Right lobe of liver (tissue), 6 donors: ENCODE measurements around the gene IL18RAP. TPM values are rescaled to one million over a fixed set of nuclear protein-coding genes. Genes with fewer than 3 reads are reported as not detected.

ENCODE experiments used
- ATAC-seq, 4 donors: fragments of 200-7000 bp; cut with Tn5 transposase; one replicate each; pipeline ENCODE4 v1.9.1; 2020; ENCODE audit warnings: mild to moderate bottlenecking in 4 of 4, moderate library complexity in 4 of 4
- DNase-seq, 3 donors: peaks; one replicate each; pipeline ENCODE4 v3.0.0-alpha.2; 2020
- H3K27ac ChIP-seq, 3 donors: fragments of 200-600 bp; one replicate each; pipeline ENCODE4 v1.8.0; 2022
- H3K27me3 ChIP-seq, 2 donors: fragments of 200-600 bp; one replicate each; pipeline ENCODE4 v1.8.0; 2022
- H3K36me3 ChIP-seq, 4 donors: fragments of 200-600 bp; sonication (generic) in 1 of 4; one replicate each; pipeline versions ENCODE4 v1.5.1 to v1.8.0; 2017 to 2022; ENCODE audit warnings: control low read depth in 1 of 4
- H3K4me1 ChIP-seq, 4 donors: fragments of 200-600 bp; sonication (generic) in 1 of 4; one replicate each; pipeline versions ENCODE4 v1.5.1 to v1.8.0; 2017 to 2022; ENCODE audit warnings: control low read depth in 1 of 4
- H3K4me3 ChIP-seq, 3 donors: fragments of 200-600 bp; one replicate each; pipeline ENCODE4 v1.8.0; 2022
- H3K9me3 ChIP-seq, 4 donors: fragments of 200-600 bp; sonication (generic) in 1 of 4; one replicate each; pipeline versions ENCODE4 v1.5.1 to v1.8.0; 2017 to 2022; ENCODE audit warnings: control low read depth in 1 of 4
- CTCF ChIP-seq, 4 donors: fragments of 200-600 bp in 3 of 4; fragments of 450-650 bp in 1 of 4; IDR thresholded peaks; one replicate each; pipeline versions ENCODE4 v1.5.1 to v1.8.0; 2016 to 2022; ENCODE audit warnings: antibody characterized with exemption in 4 of 4, mild to moderate bottlenecking in 2 of 4
- POLR2A ChIP-seq: fragments of 450-650 bp; IDR thresholded peaks from one replicate; pipeline ENCODE4 v1.6.1; 2017; ENCODE audit warnings: antibody characterized with exemption, mild to moderate bottlenecking
- WGBS: methylation state at CpG from one replicate; pipeline ENCODE4 v1.1.6; 2018; ENCODE audit warnings: low coverage, low lambda C conversion rate; ENCODE audit not compliant: insufficient coverage; ENCODE audit errors: missing lambda C conversion rate; 5-methylcytosine and 5-hydroxymethylcytosine counted together
- intact Hi-C, 2 donors: fragments of 100-400 bp; cut with DNase I; formaldehyde crosslinking; loops; one replicate each; pipeline versions ENCODE4 v1.11.2 to v1.14.1; 2022
- total RNA-seq, 6 experiments: library from RNA; depleted of rRNA in 2 of 6; stranded (reverse); fragments of >200 nt in 2 of 6; fragmentation: NEBNext Ultra II Directional in 3 of 6; extraction: Animal tissue kit (Norgen Biotek cat#: 25700) in 3 of 6; gene quantifications; one replicate each; pipeline versions ENCODE4 v1.1.0 to v1.2.4, GENCODE V29; 2016 to 2023
- donor health status: DM: no; HTN: yes; CAD: no.
- donor health status: DM: no; HTN: no; CAD: no.
- donor health status: DM: no; HTN: no; CAD: no.
- donor health status: DM: no; HTN: yes; CAD: no.
- donor health status: DM: no; HTN: yes; CAD: no.

Gene IL18RAP
- total RNA-seq, 6 experiments from 2014 or later: 0.22 to 2.7 (median 0.67) TPM

GRCh38 chr2:102428573-102428972 lies 5.6 kb downstream of the IL18RAP start:
- H3K36me3 ChIP-seq: no peaks in the 10 kb centered on the region
- TF ChIP-seq POLR2A (no peak), CTCF (IDR thresholded peaks at IDR 0.05) (no peak)
- H3K4me3 ChIP-seq: no peak overlapping the region
- DNase-seq (no peak), ATAC-seq (no peak)
- 25% methylated on average over 2 of the region's 2 CpGs for WGBS
- H3K9me3 ChIP-seq: no peaks in the 10 kb centered on the region
- intact Hi-C loops: no loop called here
- no peak overlapping the region for H3K27ac ChIP-seq
- no peaks in the 10 kb centered on the region for H3K4me1 ChIP-seq
- H3K27me3 ChIP-seq: no peaks in the 10 kb centered on the region

- no peak for DNase-seq
- intact Hi-C loops: no loop called here
- WGBS: 80% methylated on average over 2 of the region's 2 CpGs
Measured at GRCh38 chr2:102432386-102432785, 9.4 kb downstream of the IL18RAP start.

GRCh38 chr2:102433973-102434654 lies 11.2 kb downstream of the IL18RAP start:
- 94% methylated on average over 3 of the region's 4 CpGs for WGBS
- ATAC-seq: no peak
- no peak overlapping the region for H3K27ac ChIP-seq
- no peak overlapping the region for H3K4me3 ChIP-seq
- no peaks in the 10 kb centered on the region for H3K36me3 ChIP-seq
- intact Hi-C loops: no loop called here
- DNase-seq: no peak
- TF ChIP-seq POLR2A (no peak), CTCF (IDR thresholded peaks at IDR 0.05) (no peak)
- H3K4me1 ChIP-seq: no peaks in the 10 kb centered on the region
- no peaks in the 10 kb centered on the region for H3K27me3 ChIP-seq
- H3K9me3 ChIP-seq: no peaks in the 10 kb centered on the region

More at GRCh38 chr2:102432386-102432785, 9.4 kb downstream of the IL18RAP start:
- TF ChIP-seq POLR2A: no peak
- no peak for TF ChIP-seq CTCF (IDR thresholded peaks at IDR 0.05)
- no peaks in the 10 kb centered on the region for H3K36me3 ChIP-seq
- H3K4me1 ChIP-seq: no peaks in the 10 kb centered on the region
- H3K4me3 ChIP-seq: no peak overlapping the region
- no peak overlapping the region for H3K27ac ChIP-seq
- H3K27me3 ChIP-seq: no peaks in the 10 kb centered on the region
- ATAC-seq: no peak
- no peaks in the 10 kb centered on the region for H3K9me3 ChIP-seq

GRCh38 chr2:102434655-102435381 lies 11.9 kb downstream of the IL18RAP start:
- 75% methylated on average over 2 of the region's 2 CpGs for WGBS
- ATAC-seq: no peak
- no peak overlapping the region for H3K27ac ChIP-seq
- intact Hi-C loops: no loop called here
- no peak for DNase-seq
- no peak overlapping the region for H3K4me3 ChIP-seq
- no peak for TF ChIP-seq CTCF (IDR thresholded peaks at IDR 0.05)
- no peak for TF ChIP-seq POLR2A
- H3K9me3 ChIP-seq: no peaks in the 10 kb centered on the region
- no peaks in the 10 kb centered on the region for H3K4me1 ChIP-seq
- no peaks in the 10 kb centered on the region for H3K27me3 ChIP-seq
- no peaks in the 10 kb centered on the region for H3K36me3 ChIP-seq
